ENCODE measurements around the gene TCOF1.

The TCOF1 gene

GRCh38 chr5:150357326-150358260 is at the start of gene TCOF1:
TCOF1 (plus strand) TSS chr5:150357697; CDS start chr5:150357747, 50 bp downstream.
- H3K27ac ChIP-seq = peak within 1 kb of the TSS; percentile 95
- TF ChIP-seq ZFX (IDR thresholded peaks at IDR 0.05) = peak; percentile 96
- TF ChIP-seq, protein P1, sequence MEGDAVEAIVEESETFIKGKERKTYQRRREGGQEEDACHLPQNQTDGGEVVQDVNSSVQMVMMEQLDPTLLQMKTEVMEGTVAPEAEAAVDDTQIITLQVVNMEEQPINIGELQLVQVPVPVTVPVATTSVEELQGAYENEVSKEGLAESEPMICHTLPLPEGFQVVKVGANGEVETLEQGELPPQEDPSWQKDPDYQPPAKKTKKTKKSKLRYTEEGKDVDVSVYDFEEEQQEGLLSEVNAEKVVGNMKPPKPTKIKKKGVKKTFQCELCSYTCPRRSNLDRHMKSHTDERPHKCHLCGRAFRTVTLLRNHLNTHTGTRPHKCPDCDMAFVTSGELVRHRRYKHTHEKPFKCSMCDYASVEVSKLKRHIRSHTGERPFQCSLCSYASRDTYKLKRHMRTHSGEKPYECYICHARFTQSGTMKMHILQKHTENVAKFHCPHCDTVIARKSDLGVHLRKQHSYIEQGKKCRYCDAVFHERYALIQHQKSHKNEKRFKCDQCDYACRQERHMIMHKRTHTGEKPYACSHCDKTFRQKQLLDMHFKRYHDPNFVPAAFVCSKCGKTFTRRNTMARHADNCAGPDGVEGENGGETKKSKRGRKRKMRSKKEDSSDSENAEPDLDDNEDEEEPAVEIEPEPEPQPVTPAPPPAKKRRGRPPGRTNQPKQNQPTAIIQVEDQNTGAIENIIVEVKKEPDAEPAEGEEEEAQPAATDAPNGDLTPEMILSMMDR (conservative IDR thresholded peaks at IDR 0.05) = no peak

GRCh38 chr5:150309101-150309885 is 48.2 kb upstream of the TCOF1 start:
- H3K27ac ChIP-seq = no peak overlapping the region
- TF ChIP-seq ZFX (IDR thresholded peaks at IDR 0.05) = no peak
- TF ChIP-seq, protein P1 (conservative IDR thresholded peaks at IDR 0.05) = no peak

- TF ChIP-seq, protein P1 (conservative IDR thresholded peaks at IDR 0.05) = no peak
- no peak for TF ChIP-seq ZFX (IDR thresholded peaks at IDR 0.05)
- H3K27ac ChIP-seq = no peak overlapping the region
These were observed 47.6 kb upstream of the TCOF1 start for GRCh38 chr5:150309886-150310239.

- TF ChIP-seq, protein P1 (conservative IDR thresholded peaks at IDR 0.05) = no peak
- TF ChIP-seq ZFX (IDR thresholded peaks at IDR 0.05) = no peak
- no peak overlapping the region for H3K27ac ChIP-seq
These were observed 47.3 kb upstream of the TCOF1 start for GRCh38 chr5:150310246-150310645.

GRCh38 chr5:150311015-150311692 is 46.3 kb upstream of the TCOF1 start:
- TF ChIP-seq ZFX (IDR thresholded peaks at IDR 0.05) = no peak
- TF ChIP-seq, protein P1 (conservative IDR thresholded peaks at IDR 0.05) = no peak

GRCh38 chr5:150312518-150312917 is 45.0 kb upstream of the TCOF1 start:
- H3K27ac ChIP-seq = no peak overlapping the region
- no peak for TF ChIP-seq ZFX (IDR thresholded peaks at IDR 0.05)
- TF ChIP-seq, protein P1 (conservative IDR thresholded peaks at IDR 0.05) = no peak

More at GRCh38 chr5:150311015-150311692, 46.3 kb upstream of the TCOF1 start:
- H3K27ac ChIP-seq = no peak overlapping the region

Measured in C4-2B (cell line).